Neuronal stem cell (in vitro differentiated cells): ENCODE results near the gene TLE1. TPM values are rescaled to one million over a fixed set of nuclear protein-coding genes. Genes with fewer than 3 reads are reported as not detected.

Source experiments
- DNase-seq: peaks from one replicate; pipeline ENCODE4 v3.0.0-alpha.2; 2013; ENCODE audit warnings: low spot score
- H2AFZ ChIP-seq: one replicate; pipeline ENCODE4 v1.6.1; 2013; ENCODE audit warnings: mild to moderate bottlenecking, low read length, inconsistent platforms
- H2AK5ac ChIP-seq: 2 replicates; pipeline ENCODE4 v1.6.1; 2013; ENCODE audit warnings: low read depth, mild to moderate bottlenecking, inconsistent platforms, low read length, moderate library complexity, mixed read lengths
- H2BK120ac ChIP-seq: 2 replicates; pipeline ENCODE4 v1.6.1; 2013; ENCODE audit warnings: low read depth, mild to moderate bottlenecking, inconsistent platforms, low read length, moderate library complexity, mixed read lengths
- H2BK12ac ChIP-seq: one replicate; pipeline ENCODE4 v1.6.1; 2013; ENCODE audit warnings: low read length, inconsistent platforms
- H2BK15ac ChIP-seq: 2 replicates; pipeline ENCODE4 v1.6.1; 2013; ENCODE audit warnings: mild to moderate bottlenecking, low read length, inconsistent platforms, mixed read lengths
- H2BK5ac ChIP-seq: one replicate; pipeline ENCODE4 v1.6.1; 2013; ENCODE audit warnings: inconsistent platforms, mild to moderate bottlenecking, low read length, moderate library complexity
- H3K14ac ChIP-seq: one replicate; pipeline ENCODE4 v1.6.1; 2013; ENCODE audit warnings: low read length, inconsistent platforms
- H3K18ac ChIP-seq: 2 replicates; pipeline ENCODE4 v1.6.1; 2013; ENCODE audit warnings: low read length, inconsistent platforms
- H3K23ac ChIP-seq: 2 replicates; pipeline ENCODE4 v1.6.1; 2013; ENCODE audit warnings: low read depth, mild to moderate bottlenecking, mixed read lengths, low read length, inconsistent platforms; ENCODE audit not compliant: poor library complexity
- H3K27ac ChIP-seq: replicated peaks from 3 replicates; pipeline ENCODE4 v1.5.1; 2013; ENCODE audit warnings: low read length, inconsistent platforms
- H3K27me3 ChIP-seq, 3 experiments: 2 replicates each; pipeline ENCODE4 v1.6.1; 2013; ENCODE audit warnings: low read length in 3 of 3, mild to moderate bottlenecking in 2 of 3, inconsistent platforms in 1 of 3, low read depth in 1 of 3, mixed read lengths in 1 of 3, moderate library complexity in 1 of 3; ENCODE audit not compliant: control insufficient read depth in 3 of 3, insufficient read depth in 3 of 3
- H3K36me3 ChIP-seq, 2 donors: replicated peaks in 1 of 2; 2 replicates each; pipeline ENCODE4 v1.6.1; 2013; ENCODE audit warnings: low read length in 2 of 2; ENCODE audit not compliant: control insufficient read depth in 2 of 2, insufficient read depth in 2 of 2
- H3K4ac ChIP-seq: 2 replicates; pipeline ENCODE4 v1.6.1; 2013; ENCODE audit warnings: inconsistent platforms, mild to moderate bottlenecking, low read length, moderate library complexity
- H3K4me1 ChIP-seq, 2 donors: 1 replicate in 1 of 2; 2 replicates in 1 of 2; pipeline ENCODE4 v1.6.1; 2013; ENCODE audit warnings: low read length in 2 of 2, low read depth in 1 of 2; ENCODE audit not compliant: control insufficient read depth in 2 of 2, insufficient read depth in 1 of 2
- H3K4me2 ChIP-seq: one replicate; pipeline ENCODE4 v1.6.1; 2013; ENCODE audit warnings: mild to moderate bottlenecking, low read length, inconsistent platforms; ENCODE audit not compliant: insufficient read depth, poor library complexity, severe bottlenecking
- H3K4me3 ChIP-seq, 2 donors: 2 replicates each; pipeline ENCODE4 v1.5.1; 2013; ENCODE audit warnings: low read length in 2 of 2, mild to moderate bottlenecking in 2 of 2, inconsistent platforms in 1 of 2, moderate library complexity in 1 of 2
- H3K79me1 ChIP-seq: one replicate; pipeline ENCODE4 v1.6.1; 2013; ENCODE audit warnings: low read depth, mild to moderate bottlenecking, inconsistent platforms, low read length, moderate library complexity
- H3K9ac ChIP-seq: one replicate; pipeline ENCODE4 v1.6.1; 2013; ENCODE audit warnings: mild to moderate bottlenecking, low read depth, low read length, inconsistent platforms; ENCODE audit not compliant: poor library complexity
- H3K9me3 ChIP-seq, 2 donors: replicated peaks in 1 of 2; 2 replicates each; pipeline versions ENCODE3 to v1.6.1; 2013; ENCODE audit warnings: low read length in 2 of 2, mild to moderate bottlenecking in 2 of 2, inconsistent platforms in 1 of 2, low read depth in 1 of 2, mixed read lengths in 1 of 2, moderate library complexity in 1 of 2; ENCODE audit not compliant: control insufficient read depth in 2 of 2, insufficient read depth in 1 of 2
- H4K8ac ChIP-seq: one replicate; pipeline ENCODE4 v1.6.1; 2013; ENCODE audit warnings: low read depth, mild to moderate bottlenecking, inconsistent platforms, low read length, moderate library complexity
- H4K91ac ChIP-seq: one replicate; pipeline ENCODE4 v1.6.1; 2013; ENCODE audit warnings: low read length, low read depth, mild to moderate bottlenecking, inconsistent platforms; ENCODE audit not compliant: poor library complexity
- WGBS, 2 donors: extraction: QIAGEN DNeasy Blood & Tissue Kit; methylation state at CpG; one replicate each; pipeline ENCODE4 v1.1.7; 2013; ENCODE audit warnings: missing lambda C conversion rate in 2 of 2, mixed read lengths in 1 of 2; ENCODE audit not compliant: insufficient read length in 2 of 2, insufficient replicate concordance in 1 of 2; ENCODE audit errors: extremely low coverage in 2 of 2; 5-methylcytosine and 5-hydroxymethylcytosine counted together
- small RNA-seq: library from polyadenylated mRNA; stranded (forward); fragments of <200 nt; extraction: miRNeasy Mini kit (QIAGEN cat#:217004); gene quantifications from one replicate; pipeline ENCODE3, GENCODE V24; 2013; ENCODE audit not compliant: insufficient read depth

Gene TLE1

DNA sequence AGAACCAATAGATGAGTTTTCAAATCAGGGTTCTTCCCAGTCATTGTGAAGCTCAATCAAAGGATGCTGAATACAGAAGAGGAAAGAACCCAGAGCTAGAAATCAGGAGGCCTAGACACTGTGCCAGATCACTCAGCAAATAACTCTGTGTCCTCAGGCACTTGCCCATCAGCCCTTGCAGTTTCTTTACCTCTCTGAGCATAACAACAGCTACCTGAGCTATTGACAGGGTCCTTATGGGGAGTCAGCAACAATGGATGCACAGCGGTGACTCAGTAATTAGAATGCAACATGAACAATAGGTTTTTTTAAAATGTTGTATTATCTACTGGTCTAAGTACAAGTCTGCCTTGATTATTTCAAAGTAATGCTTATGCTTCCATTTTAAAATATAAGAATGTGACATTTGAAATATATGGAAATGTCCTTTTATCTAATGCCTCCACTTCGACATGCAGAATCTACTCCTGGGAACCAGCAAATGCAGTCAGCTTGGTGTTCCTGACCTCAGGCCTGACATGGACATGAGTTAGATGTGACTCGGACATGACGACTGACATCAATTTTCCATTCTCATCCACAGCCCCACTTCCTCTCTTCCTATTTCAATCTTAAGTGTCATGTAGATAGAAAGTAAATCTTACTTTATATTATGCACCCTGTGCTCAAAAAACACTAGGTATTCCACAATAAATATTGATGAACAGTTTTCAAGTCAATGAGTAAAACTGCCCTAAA, 155.0 kb downstream of the TLE1 start:
- no peak overlapping the region for H3K4me3 ChIP-seq
- peaks cover 0 to 72% (median 2%) of the 10 kb centered on the region in 3 experiments for H3K27me3 ChIP-seq
- H3K4me1 ChIP-seq, result peaks cover 10 to 25% of the 10 kb centered on the region in 2 donors
- H3K23ac ChIP-seq, result no peak overlapping the region
- no peak overlapping the region for H2AFZ ChIP-seq
- no peak overlapping the region for H2AK5ac ChIP-seq
- no peak overlapping the region for H3K4ac ChIP-seq
- H4K8ac ChIP-seq, result no peak overlapping the region
- DNase-seq, result no peak
- no peak overlapping the region for H3K14ac ChIP-seq
- H3K18ac ChIP-seq, result no peak overlapping the region
- no peak overlapping the region for H2BK120ac ChIP-seq
- no peak overlapping the region for H3K4me2 ChIP-seq
- H3K27ac ChIP-seq, result no peak overlapping the region
- no CpG with 5 or more reads among the region's 4 CpGs for WGBS, 2 donors
- no peak overlapping the region for H2BK12ac ChIP-seq
- no peaks in the 10 kb centered on the region for H3K79me1 ChIP-seq
- H4K91ac ChIP-seq, result no peak overlapping the region
- no peak overlapping the region for H3K9ac ChIP-seq
- no peak overlapping the region for H2BK5ac ChIP-seq
- H2BK15ac ChIP-seq, result no peak overlapping the region
- no peaks in the 10 kb centered on the region for H3K9me3 ChIP-seq
- H3K36me3 ChIP-seq, result no peaks in the 10 kb centered on the region

Small RNA genes lying within 50 kb of the gene (small RNA-seq; reads per million reads assigned to genes)
- gene RNU6-1035P, result not detected
